HepG2 (cell line): ENCODE data around the gene SGCD. TPM values are rescaled to one million over a fixed set of nuclear protein-coding genes. Genes with fewer than 3 reads are reported as not detected.

ENCODE experiments used
- CENPT ChIP-seq: sonication (generic); formaldehyde crosslinking; IDR thresholded peaks from 2 replicates; pipeline ENCODE4 v1.8.0; 2022; ENCODE audit warnings: low read depth, mild to moderate bottlenecking, moderate library complexity, missing genetic modification reagents
- FOXK2 ChIP-seq: fragments of 450-650 bp; IDR thresholded peaks from 2 replicates; pipeline ENCODE4 v1.6.1; 2016
- LRRFIP1 ChIP-seq: sonication (generic); formaldehyde crosslinking; conservative IDR thresholded peaks from 2 replicates; pipeline ENCODE4 v1.4.0; 2020; ENCODE audit warnings: missing genetic modification reagents
- MAZ ChIP-seq, 2 experiments: sonication (generic) in 1 of 2; formaldehyde crosslinking in 1 of 2; IDR thresholded peaks; 2 replicates each; pipeline versions ENCODE4 v1.5.0 to v1.6.1; 2012 to 2020; ENCODE audit warnings: low read depth in 2 of 2, mild to moderate bottlenecking in 2 of 2, borderline replicate concordance in 1 of 2, improper control_type of control experiment in 1 of 2, low read length in 1 of 2, missing genetic modification reagents in 1 of 2, moderate library complexity in 1 of 2
- NCOA1 ChIP-seq: sonication (generic); formaldehyde crosslinking; IDR thresholded peaks from 2 replicates; pipeline ENCODE4 v1.9.0; 2021; ENCODE audit warnings: missing genetic modification reagents
- NR2F1 ChIP-seq, 2 experiments: fragments of 450-650 bp in 1 of 2; formaldehyde crosslinking in 1 of 2; IDR thresholded peaks; 2 replicates each; pipeline versions ENCODE4 v1.5.0 to v1.6.1; 2016 to 2020; ENCODE audit warnings: mild to moderate bottlenecking in 1 of 2, missing compliant biosample characterization in 1 of 2, missing genetic modification reagents in 1 of 2, moderate library complexity in 1 of 2
- PITX1 ChIP-seq: sonication (generic); formaldehyde crosslinking; IDR thresholded peaks from 2 replicates; pipeline ENCODE4 v1.5.1; 2020; ENCODE audit warnings: mild to moderate bottlenecking, missing genetic modification reagents
- RARA ChIP-seq: IDR thresholded peaks from 2 replicates; pipeline ENCODE4 v1.6.1; 2016; ENCODE audit warnings: missing genetic modification reagents, missing compliant biosample characterization
- SOX5 ChIP-seq: IDR thresholded peaks from 2 replicates; pipeline ENCODE4 v1.6.1; 2016; ENCODE audit warnings: borderline replicate concordance
- SRSF4 ChIP-seq: fragments of 200-400 bp; formaldehyde crosslinking; IDR thresholded peaks from one replicate; pipeline ENCODE4 v1.6.1; 2018; ENCODE audit warnings: mild to moderate bottlenecking, low read depth, low read length, moderate library complexity; ENCODE audit not compliant: poor library complexity, severe bottlenecking
- SSRP1 ChIP-seq: IDR thresholded peaks from 2 replicates; pipeline ENCODE4 v1.6.1; 2016; ENCODE audit warnings: control low read depth
- STAT5B ChIP-seq: sonication (generic); formaldehyde crosslinking; IDR thresholded peaks from 2 replicates; pipeline ENCODE4 v1.4.0; 2020; ENCODE audit warnings: missing genetic modification reagents
- ZBTB1 ChIP-seq: sonication (generic); formaldehyde crosslinking; IDR thresholded peaks from 2 replicates; pipeline ENCODE4 v1.4.0; 2020; ENCODE audit warnings: missing genetic modification reagents, borderline replicate concordance
- ZNF180 ChIP-seq: sonication (generic); formaldehyde crosslinking; IDR thresholded peaks from 2 replicates; pipeline ENCODE4 v1.4.0; 2020; ENCODE audit warnings: low read depth, missing genetic modification reagents, borderline replicate concordance
- ZNF317 ChIP-seq: sonication (generic); formaldehyde crosslinking; IDR thresholded peaks from 2 replicates; pipeline ENCODE4 v1.5.0; 2020; ENCODE audit warnings: mild to moderate bottlenecking, missing genetic modification reagents
- polyA plus RNA-seq, 8 experiments: library from polyadenylated mRNA; depleted of rRNA in 3 of 8; stranded (reverse) in 7 of 8; unstranded in 1 of 8; fragments of >200 nt; fragmentation: Illumina TruSeq in 4 of 8; extraction: Trizol in 4 of 8; gene quantifications; 2 replicates each; pipeline versions ENCODE4 v1.2.1 to v1.2.3, GENCODE V29; 2011 to 2016; ENCODE audit warnings: low read depth in 4 of 8, missing spikeins in 1 of 8, mixed read lengths in 1 of 8; ENCODE audit not compliant: insufficient read depth in 1 of 8
- total RNA-seq, 5 experiments: library from RNA; depleted of rRNA; stranded (reverse); fragments of >200 nt; fragmentation: Illumina TruSeq; extraction: Trizol; gene quantifications; 2 replicates each; pipeline ENCODE4 v1.2.3, GENCODE V29; 2016; ENCODE audit warnings: low read depth in 1 of 5
- TF ChIP-seq, protein P1 (sequence below): sonication (generic); formaldehyde crosslinking; IDR thresholded peaks from 2 replicates; pipeline ENCODE4 v1.4.0; 2020; ENCODE audit warnings: mild to moderate bottlenecking, missing genetic modification reagents
- TF ChIP-seq, protein P2 (sequence below): sonication (generic); formaldehyde crosslinking; IDR thresholded peaks from 2 replicates; pipeline ENCODE4 v1.8.1; 2023; ENCODE audit warnings: mild to moderate bottlenecking, inconsistent platforms, moderate library complexity, missing genetic modification reagents, borderline replicate concordance
- TF ChIP-seq, protein P3 (sequence below): IDR thresholded peaks from 2 replicates; pipeline ENCODE4 v1.6.1; 2016; ENCODE audit warnings: mild to moderate bottlenecking

SGCD gene
- total and polyA plus RNA-seq, 2 of the 13 experiments (the other 11 are each of a cell fraction or from before 2014, with no cell fraction given), result not detected

DNA sequence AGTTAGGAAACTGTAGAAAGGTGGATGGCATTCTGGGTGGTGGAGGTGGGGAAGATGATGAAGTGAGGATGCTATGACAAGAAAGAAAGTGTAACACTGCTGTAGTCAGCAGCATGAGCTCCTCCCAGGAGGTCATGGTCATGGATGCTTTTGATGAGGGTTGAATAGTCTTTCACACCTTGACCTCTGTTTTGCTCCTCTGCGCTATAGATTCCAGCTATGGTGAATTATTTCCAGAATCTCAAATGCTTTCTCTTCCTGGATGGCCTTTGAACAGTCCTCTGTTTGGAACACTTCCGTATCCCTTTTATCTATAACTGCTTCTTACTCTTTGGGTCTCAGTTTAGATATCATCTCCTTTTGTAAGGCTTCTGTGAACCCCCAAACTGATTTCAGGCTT is 357.3 kb downstream of the SGCD start (continued):
- no peak for TF ChIP-seq SSRP1 (CRISPR knock-in tag)
- no peak for TF ChIP-seq ZNF180 (CRISPR knock-in tag)
- peak; percentile 29; the same call in 1 of the 2 replicates for TF ChIP-seq SOX5
- TF ChIP-seq CENPT, result no peak
- TF ChIP-seq ZNF317, result no peak
- no peak for TF ChIP-seq LRRFIP1 (CRISPR knock-in tag)
- no peak for TF ChIP-seq FOXK2
- no peak for TF ChIP-seq PITX1 (CRISPR knock-in tag)
- TF ChIP-seq, protein P1, sequence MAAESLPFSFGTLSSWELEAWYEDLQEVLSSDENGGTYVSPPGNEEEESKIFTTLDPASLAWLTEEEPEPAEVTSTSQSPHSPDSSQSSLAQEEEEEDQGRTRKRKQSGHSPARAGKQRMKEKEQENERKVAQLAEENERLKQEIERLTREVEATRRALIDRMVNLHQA (CRISPR knock-in tag), result no peak
- TF ChIP-seq RARA (CRISPR knock-in tag), result peak; percentile 83
- TF ChIP-seq ZBTB1 (CRISPR knock-in tag), result no peak
- TF ChIP-seq NCOA1, result no peak
- TF ChIP-seq NR2F1 (CRISPR knock-in tag; IDR thresholded peaks at IDR 0.05), result peak in 1 of 2 experiments; percentile 39; a peak in 1 of 4 replicates
- TF ChIP-seq, protein P2, sequence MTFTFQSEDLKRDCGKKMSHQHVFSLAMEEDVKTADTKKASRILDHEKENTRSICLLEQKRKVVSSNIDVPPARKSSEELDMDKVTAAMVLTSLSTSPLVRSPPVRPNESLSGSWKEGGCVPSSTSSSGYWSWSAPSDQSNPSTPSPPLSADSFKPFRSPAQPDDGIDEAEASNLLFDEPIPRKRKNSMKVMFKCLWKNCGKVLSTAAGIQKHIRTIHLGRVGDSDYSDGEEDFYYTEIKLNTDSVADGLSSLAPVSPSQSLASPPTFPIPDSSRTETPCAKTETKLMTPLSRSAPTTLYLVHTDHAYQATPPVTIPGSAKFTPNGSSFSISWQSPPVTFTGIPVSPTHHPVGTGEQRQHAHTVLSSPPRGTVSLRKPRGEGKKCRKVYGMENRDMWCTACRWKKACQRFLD (CRISPR knock-in tag), result no peak
- no peak for TF ChIP-seq SRSF4
- TF ChIP-seq, protein P3, sequence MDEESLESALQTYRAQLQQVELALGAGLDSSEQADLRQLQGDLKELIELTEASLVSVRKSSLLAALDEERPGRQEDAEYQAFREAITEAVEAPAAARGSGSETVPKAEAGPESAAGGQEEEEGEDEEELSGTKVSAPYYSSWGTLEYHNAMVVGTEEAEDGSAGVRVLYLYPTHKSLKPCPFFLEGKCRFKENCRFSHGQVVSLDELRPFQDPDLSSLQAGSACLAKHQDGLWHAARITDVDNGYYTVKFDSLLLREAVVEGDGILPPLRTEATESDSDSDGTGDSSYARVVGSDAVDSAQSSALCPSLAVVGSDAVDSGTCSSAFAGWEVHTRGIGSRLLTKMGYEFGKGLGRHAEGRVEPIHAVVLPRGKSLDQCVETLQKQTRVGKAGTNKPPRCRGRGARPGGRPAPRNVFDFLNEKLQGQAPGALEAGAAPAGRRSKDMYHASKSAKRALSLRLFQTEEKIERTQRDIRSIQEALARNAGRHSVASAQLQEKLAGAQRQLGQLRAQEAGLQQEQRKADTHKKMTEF (CRISPR knock-in tag), result no peak
- TF ChIP-seq MAZ (IDR thresholded peaks at IDR 0.05; ENCODE audit: borderline replicate concordance, low read depth, low read length), result no peak
- no peak for TF ChIP-seq MAZ (CRISPR knock-in tag; IDR thresholded peaks at IDR 0.05; ENCODE audit: low read depth)
- TF ChIP-seq STAT5B (CRISPR knock-in tag), result no peak
